Stimulated activated CD8-positive, alpha-beta memory T cell treated with anti-CD3 and anti-CD28 coated beads, Interleukin-2, amount 100 ng/mL, for 48 hours (primary cell): Measurements from ENCODE around the gene AFAP1.

ENCODE experiments used
- DNase-seq, 2 donors: peaks; one replicate each; pipeline ENCODE4 v3.0.0-alpha.2; 2020; ENCODE audit warnings: low read depth in 2 of 2

AFAP1 gene

GRCh38 chr4:7842384-7843279, 97.0 kb downstream of the AFAP1 start:
- no peak for DNase-seq

GRCh38 chr4:7841894-7842293, 97.8 kb downstream of the AFAP1 start:
- no peak for DNase-seq

DNA sequence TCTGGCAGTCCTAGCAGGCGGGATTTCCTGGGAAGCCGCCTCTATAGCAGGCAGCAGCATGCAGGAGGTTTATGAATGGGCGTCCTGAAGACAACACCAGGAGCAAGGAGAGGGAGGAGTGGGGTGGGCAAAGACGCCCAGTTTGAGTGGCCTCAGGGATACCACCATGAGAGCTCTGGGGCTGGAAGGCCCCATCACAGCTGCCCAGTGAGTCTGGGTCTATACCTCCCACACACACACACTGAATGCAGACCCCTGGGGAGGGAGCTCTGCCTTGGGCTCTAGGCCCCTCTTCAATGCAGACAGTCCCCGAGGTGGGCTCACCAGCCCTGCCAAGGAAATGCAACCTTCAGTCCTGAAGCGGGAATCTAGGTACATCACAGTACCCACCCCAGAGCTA, 98.6 kb downstream of the AFAP1 start:
- DNase-seq, result no peak

DNA sequence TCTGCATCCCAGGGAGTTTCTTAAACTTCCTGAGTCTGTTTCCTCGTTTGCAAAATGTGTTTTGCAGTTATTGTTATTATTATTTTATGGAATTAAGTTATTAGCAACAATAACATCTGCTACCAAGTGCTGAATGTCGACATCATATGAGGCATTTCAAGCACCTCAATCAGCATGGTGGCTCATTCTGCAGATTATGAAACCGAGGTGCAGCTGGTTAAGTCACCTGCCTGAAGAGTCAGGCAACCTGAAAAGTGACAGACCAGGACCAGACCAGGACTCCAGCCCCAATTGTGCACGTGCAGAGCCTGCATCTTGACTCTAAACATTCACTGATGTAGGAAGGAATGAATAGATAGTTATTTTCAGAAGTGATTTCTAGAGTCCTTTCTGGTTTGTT, 99.8 kb downstream of the AFAP1 start:
- DNase-seq, result no peak

DNA sequence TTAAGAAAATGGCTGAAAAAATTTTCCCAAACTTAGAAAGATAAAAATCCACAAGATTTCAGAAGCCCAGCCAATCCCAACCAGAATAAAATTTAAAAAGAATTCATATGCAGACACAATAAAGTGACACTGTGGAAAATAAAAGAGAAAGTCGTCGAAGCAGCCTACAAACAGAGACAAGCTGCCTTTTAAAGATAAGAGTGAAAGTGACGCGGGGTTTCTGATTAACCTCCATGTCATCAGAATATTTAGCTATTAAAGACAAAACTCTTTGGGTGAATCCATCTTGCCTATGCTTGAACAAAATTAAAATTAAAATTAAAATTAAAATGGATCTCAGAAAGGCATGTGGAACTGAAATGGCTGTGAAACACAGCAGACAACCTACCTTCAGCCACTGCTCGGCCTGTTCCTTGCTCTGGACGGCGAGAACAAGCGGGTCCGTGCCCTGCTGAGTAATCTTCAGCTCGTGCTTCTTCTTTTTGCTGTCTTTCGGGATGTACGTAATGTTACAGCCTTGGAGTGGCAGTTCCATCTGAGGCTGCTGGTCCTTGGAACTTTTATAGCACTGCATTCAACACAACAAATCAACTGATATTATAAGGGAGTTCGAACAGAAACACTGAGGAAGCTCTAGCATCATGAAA, 101.4 kb downstream of the AFAP1 start:
- no peak for DNase-seq

- DNase-seq, result no peak
Measured at GRCh38 chr4:7837597-7838135, 102.0 kb downstream of the AFAP1 start.

- no peak for DNase-seq
Measured at GRCh38 chr4:7831858-7832730, 107.6 kb downstream of the AFAP1 start.

- no peak for DNase-seq
Measured at GRCh38 chr4:7831330-7831729, 108.3 kb downstream of the AFAP1 start.

GRCh38 chr4:7830747-7831146, 108.9 kb downstream of the AFAP1 start:
- DNase-seq, result no peak

DNA sequence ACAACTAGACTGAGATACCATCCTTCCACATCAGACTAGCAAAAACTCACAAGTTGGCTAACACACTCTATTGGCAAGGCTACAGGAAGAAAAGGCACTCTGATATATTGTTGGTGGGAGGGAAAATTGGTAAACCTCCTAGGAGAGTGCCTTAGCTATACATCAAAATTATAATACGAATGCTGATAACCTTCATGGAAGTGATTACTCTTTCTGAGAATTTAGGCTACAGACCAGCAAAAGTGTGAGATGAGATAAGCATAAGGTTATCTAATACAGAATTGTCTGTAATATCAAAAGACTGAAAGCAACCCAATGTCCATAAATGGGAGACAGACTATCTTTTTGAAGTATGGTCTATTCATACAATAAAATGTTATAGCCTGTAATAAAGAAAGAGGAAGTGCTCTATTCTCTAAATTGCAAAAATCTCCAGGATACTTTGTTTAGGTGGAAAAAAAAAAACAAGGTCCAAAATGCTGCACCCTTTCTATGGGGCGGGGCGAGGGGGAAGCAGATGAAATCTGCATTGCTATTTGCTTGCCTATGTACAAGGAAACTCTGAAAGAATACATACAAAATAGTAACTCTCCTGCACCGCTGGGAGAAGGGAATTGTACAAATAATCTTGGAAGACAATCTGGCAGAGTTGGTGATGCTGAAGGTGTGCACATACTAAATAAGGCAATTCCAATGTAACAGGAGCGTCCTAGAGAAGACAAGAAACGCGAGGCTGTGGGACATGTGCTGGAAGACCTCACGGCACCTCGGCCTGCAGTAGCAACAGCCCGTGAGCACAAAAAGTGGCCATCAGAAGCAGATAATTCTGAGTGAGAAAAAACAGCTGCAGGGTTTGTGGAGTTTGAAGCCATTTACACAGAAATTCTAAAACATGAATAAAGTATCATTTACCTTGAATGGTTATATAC, 109.7 kb downstream of the AFAP1 start:
- DNase-seq, result no peak

DNA sequence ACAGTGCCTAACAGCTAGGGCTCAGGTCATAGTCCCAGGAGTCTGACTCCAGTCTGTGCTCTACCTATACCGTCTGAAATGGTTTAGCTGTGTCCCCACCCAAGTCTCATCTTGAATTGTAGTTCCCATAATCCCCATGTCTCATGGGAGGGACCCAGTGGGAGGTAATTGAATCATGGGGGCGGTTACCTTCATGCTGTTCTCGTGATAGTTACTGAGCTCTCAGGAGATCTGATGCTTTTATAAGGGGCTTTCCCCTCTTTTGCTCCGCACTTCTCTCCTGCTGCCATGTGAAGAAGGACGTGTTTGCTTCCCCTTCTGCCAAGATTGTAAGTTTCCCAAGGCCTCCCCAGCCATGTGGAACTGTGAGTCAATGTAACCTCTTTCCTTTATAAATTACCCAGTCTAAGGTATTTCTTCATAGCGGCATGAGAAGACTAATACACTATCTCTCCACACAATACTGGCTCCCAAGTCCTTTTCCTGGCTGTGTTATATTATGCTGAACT, 110.8 kb downstream of the AFAP1 start:
- DNase-seq, result no peak

DNA sequence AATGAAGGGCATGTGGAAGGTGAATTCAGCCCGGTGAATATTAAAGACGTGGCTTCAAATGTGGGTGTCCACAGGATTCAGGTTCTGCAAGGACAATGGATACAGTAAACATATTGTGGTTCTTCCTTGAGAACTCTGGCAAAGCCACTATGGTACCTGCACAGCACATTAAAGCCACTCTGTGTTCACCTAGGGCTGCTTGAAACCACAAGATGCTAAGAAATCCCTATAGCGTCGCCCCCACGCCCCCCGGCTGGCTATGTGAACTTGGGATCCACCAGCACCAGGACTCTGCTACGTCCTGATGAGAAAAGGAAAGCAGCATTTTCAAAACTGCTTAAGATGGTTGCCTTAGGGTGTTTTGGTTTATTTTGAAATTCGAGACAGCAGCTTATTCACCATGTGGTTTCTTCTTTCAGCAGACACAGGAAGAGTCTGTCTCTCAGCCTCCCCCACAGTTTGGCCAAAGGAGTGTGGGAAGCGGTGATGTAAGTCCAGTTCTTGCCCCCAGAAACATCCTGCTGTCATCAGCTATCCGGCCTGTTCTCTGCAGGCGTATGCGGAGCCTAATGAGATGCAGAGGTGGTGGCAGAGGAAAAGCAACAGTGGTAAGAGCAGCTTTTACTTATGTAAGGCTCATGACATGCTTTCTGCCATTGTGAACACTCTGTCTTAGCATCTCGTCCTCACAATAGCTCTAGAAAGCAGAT, 111.5 kb downstream of the AFAP1 start:
- DNase-seq, result peak in 1 of 2 donors; percentile 39

DNA sequence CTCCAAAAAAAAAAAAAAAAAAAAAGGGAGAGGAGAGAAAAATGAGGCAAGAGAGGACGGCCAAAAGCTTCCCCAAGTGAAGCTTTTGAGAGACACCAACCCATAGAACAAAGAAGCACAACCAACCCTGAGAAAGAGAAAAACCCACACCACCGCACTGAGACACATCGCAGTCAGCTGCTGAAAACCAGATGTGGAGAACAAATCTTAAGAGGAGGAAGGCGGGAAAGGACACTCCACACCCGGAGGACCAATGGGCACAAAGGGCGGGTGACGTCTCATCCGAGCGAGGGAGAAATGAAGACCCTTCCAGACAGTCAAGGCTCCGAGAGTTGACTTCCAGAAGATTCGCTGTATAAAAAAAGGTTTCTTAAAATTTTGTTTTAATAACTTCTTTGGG, 112.1 kb downstream of the AFAP1 start:
- no peak for DNase-seq

DNA sequence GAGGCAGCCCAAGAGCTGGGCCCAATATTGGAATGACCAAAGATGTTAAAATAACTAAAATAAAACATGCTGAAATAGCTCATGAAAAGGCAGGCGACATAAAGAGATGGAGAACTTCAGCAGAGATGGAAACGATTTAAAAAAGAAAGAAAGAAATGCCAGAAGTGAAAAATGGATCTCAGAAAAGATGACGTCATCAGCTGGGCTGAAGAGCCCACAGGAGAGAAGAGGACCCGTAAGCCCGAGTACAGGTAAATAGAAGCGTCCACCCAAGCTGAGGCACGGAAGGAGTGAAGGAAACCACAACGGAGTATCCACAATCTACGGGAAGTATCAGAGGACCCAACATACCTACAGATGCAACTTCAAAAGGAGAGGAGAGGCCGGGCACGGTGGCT, 112.8 kb downstream of the AFAP1 start:
- DNase-seq, result no peak

- DNase-seq, result no peak
Measured at GRCh38 chr4:7826176-7826908, 113.3 kb downstream of the AFAP1 start.

DNA sequence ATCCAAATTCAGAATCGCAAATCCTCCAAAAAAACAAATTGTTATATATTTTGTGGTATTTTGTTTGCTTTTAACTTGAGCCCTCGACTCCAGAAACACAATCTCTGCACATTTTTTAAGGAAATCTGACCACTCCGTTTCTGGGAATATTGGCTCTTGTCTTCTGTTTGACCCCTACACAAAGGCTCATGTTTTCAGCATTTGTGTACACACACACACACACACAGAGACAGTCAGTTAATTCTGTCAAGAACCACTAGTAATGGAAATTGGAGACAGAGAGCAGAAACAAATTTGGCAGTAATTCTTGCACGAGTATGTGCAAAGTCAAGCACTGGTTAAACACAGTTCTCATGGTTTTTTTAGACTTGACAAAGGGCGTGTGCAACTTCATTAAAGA, 115.4 kb downstream of the AFAP1 start:
- DNase-seq, result no peak

GRCh38 chr4:7823416-7823824, 116.2 kb downstream of the AFAP1 start:
- no peak for DNase-seq

DNA sequence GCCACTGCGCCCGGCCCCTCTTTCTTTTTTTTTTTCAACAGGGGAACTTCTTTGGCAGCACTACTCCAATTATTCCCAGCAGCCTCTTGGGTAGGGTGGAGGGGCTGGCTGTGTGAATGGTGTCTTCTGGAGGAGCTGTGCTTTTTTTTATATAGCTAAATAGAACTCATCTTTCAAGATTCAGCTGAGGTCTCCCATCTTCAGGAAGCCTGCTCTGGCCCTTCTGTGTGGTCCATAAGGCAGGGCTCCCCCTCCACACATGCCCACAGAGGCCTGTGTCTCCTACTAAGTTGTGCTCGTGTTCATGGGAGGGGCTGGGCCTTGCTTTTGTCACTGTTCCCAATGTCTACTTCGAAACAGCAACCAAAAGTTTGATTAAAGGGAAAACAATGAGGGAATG, 116.8 kb downstream of the AFAP1 start:
- DNase-seq, result no peak

- no peak for DNase-seq
Measured at GRCh38 chr4:7822137-7822505, 117.5 kb downstream of the AFAP1 start.
